Measurements from ENCODE around the gene ARHGEF11. TPM values are rescaled to one million over a fixed set of nuclear protein-coding genes. Genes with fewer than 3 reads are reported as not detected.

The ARHGEF11 gene
- polyA plus RNA-seq, 1 donor (not counting 4 experiments of a cell fraction or from before 2014, with no cell fraction given): 8.0 TPM

- FAIRE-seq (no peak), DNase-seq (ENCODE audit: low read depth, low spot score) (no peak)
- dilution Hi-C loops (cut with MboI; ENCODE audit: extremely low pct_ligation_motif_present, low sequenced_read_pairs): no loop called here
- H3K27me3 ChIP-seq (ENCODE audit: control insufficient read depth, extremely low read depth, insufficient read depth, low read length): no peaks in the 10 kb centered on the region
- TF ChIP-seq CTCF (optimal IDR thresholded peaks at IDR 0.05 in 1 of 3, IDR thresholded peaks at IDR 0.05 in 1 of 3, conservative IDR thresholded peaks at IDR 0.05 in 1 of 3; ENCODE audit: extremely low read depth in 1 of 3, insufficient read depth in 2 of 3, low read length in 3 of 3) (no peak), EZH2 (IDR thresholded peaks at IDR 0.05; ENCODE audit: low read length) (no peak)
- peaks cover 3% of the 10 kb centered on the region for H3K4me1 ChIP-seq (ENCODE audit: control insufficient read depth, extremely low read depth, insufficient read depth, low read length)
- no peak overlapping the region for H3K4me2 ChIP-seq (ENCODE audit: control insufficient read depth, extremely low read depth, insufficient read depth, low read depth, low read length)
- no peak overlapping the region for H3K4me3 ChIP-seq (ENCODE audit: control insufficient read depth in 2 of 3, extremely low read depth in 1 of 3, insufficient read depth in 2 of 3, low read depth in 1 of 3, low read length in 3 of 3)
- no peak overlapping the region for H2AFZ ChIP-seq (ENCODE audit: control insufficient read depth, low read length)
- no peaks in the 10 kb centered on the region for H3K9me3 ChIP-seq (ENCODE audit: control insufficient read depth, low read depth, low read length)
- H3K9me1 ChIP-seq (ENCODE audit: control insufficient read depth, extremely low read depth, insufficient read depth, low read length): no peaks in the 10 kb centered on the region
- H3K36me3 ChIP-seq (ENCODE audit: control insufficient read depth in 2 of 2, extremely low read depth in 1 of 2, insufficient read depth in 2 of 2, low read length in 2 of 2): no peaks in the 10 kb centered on the region
- no peak overlapping the region for H3K27ac ChIP-seq (ENCODE audit: control insufficient read depth, insufficient read depth, low read length)
- peaks cover 4% of the 10 kb centered on the region for H3K79me2 ChIP-seq (ENCODE audit: control insufficient read depth, insufficient read depth, low read length)
- H4K20me1 ChIP-seq (ENCODE audit: control insufficient read depth, extremely low read depth, insufficient read depth, low read length): peaks cover 4% of the 10 kb centered on the region
- no peak overlapping the region for H3K9ac ChIP-seq (ENCODE audit: control insufficient read depth, extremely low read depth, insufficient read depth, low read length)
Measured at GRCh38 chr1:157006676-157007075, 38.9 kb downstream of the ARHGEF11 start.

GRCh38 chr1:157005965-157006364 is 39.6 kb downstream of the ARHGEF11 start:
- no peak for TF ChIP-seq CTCF (optimal IDR thresholded peaks at IDR 0.05 in 1 of 3, IDR thresholded peaks at IDR 0.05 in 1 of 3, conservative IDR thresholded peaks at IDR 0.05 in 1 of 3; ENCODE audit: extremely low read depth in 1 of 3, insufficient read depth in 2 of 3, low read length in 3 of 3)
- TF ChIP-seq EZH2 (IDR thresholded peaks at IDR 0.05; ENCODE audit: low read length): no peak
- dilution Hi-C loops (cut with MboI; ENCODE audit: extremely low pct_ligation_motif_present, low sequenced_read_pairs): no loop called here
- Histone ChIP-seq H3K4me3 (ENCODE audit: control insufficient read depth in 2 of 3, extremely low read depth in 1 of 3, insufficient read depth in 2 of 3, low read depth in 1 of 3, low read length in 3 of 3) (no peak overlapping the region), H3K27ac (ENCODE audit: control insufficient read depth, insufficient read depth, low read length) (no peak overlapping the region), H2AFZ (ENCODE audit: control insufficient read depth, low read length) (no peak overlapping the region), H3K4me1 (ENCODE audit: control insufficient read depth, extremely low read depth, insufficient read depth, low read length) (peaks cover 10% of the 10 kb centered on the region), H3K27me3 (ENCODE audit: control insufficient read depth, extremely low read depth, insufficient read depth, low read length) (no peaks in the 10 kb centered on the region), H3K36me3 (ENCODE audit: control insufficient read depth in 2 of 2, extremely low read depth in 1 of 2, insufficient read depth in 2 of 2, low read length in 2 of 2) (no peaks in the 10 kb centered on the region), H3K9ac (ENCODE audit: control insufficient read depth, extremely low read depth, insufficient read depth, low read length) (no peak overlapping the region), H4K20me1 (ENCODE audit: control insufficient read depth, extremely low read depth, insufficient read depth, low read length) (peaks cover 4% of the 10 kb centered on the region), H3K79me2 (ENCODE audit: control insufficient read depth, insufficient read depth, low read length) (peaks cover 4% of the 10 kb centered on the region), H3K9me3 (ENCODE audit: control insufficient read depth, low read depth, low read length) (no peaks in the 10 kb centered on the region), H3K4me2 (ENCODE audit: control insufficient read depth, extremely low read depth, insufficient read depth, low read depth, low read length) (no peak overlapping the region), H3K9me1 (ENCODE audit: control insufficient read depth, extremely low read depth, insufficient read depth, low read length) (no peaks in the 10 kb centered on the region)
- DNase-seq (ENCODE audit: low read depth, low spot score): no peak
- no peak for FAIRE-seq
